Measurements from ENCODE around the gene CGN. TPM values are rescaled to one million over a fixed set of nuclear protein-coding genes. Genes with fewer than 3 reads are reported as not detected.

Gene CGN
- total RNA-seq, 1 donor from 2014 or later, result 6.7 TPM

GRCh38 chr1:151584278-151584677, 73.1 kb downstream of the CGN start:
- no peaks in the 10 kb centered on the region for H3K36me3 Mint-ChIP-seq (ENCODE audit: low read depth)
- no peaks in the 10 kb centered on the region for H3K27me3 Mint-ChIP-seq (ENCODE audit: low read depth)
- no peak for TF ChIP-seq CTCF (conservative IDR thresholded peaks at IDR 0.05)
- H3K9me3 Mint-ChIP-seq, result no peaks in the 10 kb centered on the region
- no peak overlapping the region for H3K4me3 Mint-ChIP-seq
- DNase-seq (ENCODE audit: low read depth, low spot score), result no peak
- H3K4me1 Mint-ChIP-seq, result peaks cover 7% of the 10 kb centered on the region
- H3K27ac Mint-ChIP-seq (ENCODE audit: unreplicated experiment), result no peak overlapping the region

- no peak overlapping the region for H3K27ac Mint-ChIP-seq (ENCODE audit: unreplicated experiment)
- H3K4me3 Mint-ChIP-seq, result no peak overlapping the region
- no peak for TF ChIP-seq CTCF (conservative IDR thresholded peaks at IDR 0.05)
- H3K36me3 Mint-ChIP-seq (ENCODE audit: low read depth), result no peaks in the 10 kb centered on the region
- H3K4me1 Mint-ChIP-seq, result peaks cover 7% of the 10 kb centered on the region
- DNase-seq (ENCODE audit: low read depth, low spot score), result no peak
- no peaks in the 10 kb centered on the region for H3K9me3 Mint-ChIP-seq
- no peaks in the 10 kb centered on the region for H3K27me3 Mint-ChIP-seq (ENCODE audit: low read depth)
These were observed 73.6 kb downstream of the CGN start for GRCh38 chr1:151584780-151585179.

GRCh38 chr1:151585622-151586021, 74.4 kb downstream of the CGN start:
- Mint-ChIP-seq H3K4me3 (no peak overlapping the region), H3K9me3 (peaks cover 4% of the 10 kb centered on the region)
- TF ChIP-seq CTCF (conservative IDR thresholded peaks at IDR 0.05), result no peak

More at GRCh38 chr1:151585622-151586021, 74.4 kb downstream of the CGN start:
- H3K27me3 Mint-ChIP-seq (ENCODE audit: low read depth), result no peaks in the 10 kb centered on the region
- H3K4me1 Mint-ChIP-seq, result peaks cover 7% of the 10 kb centered on the region
- H3K36me3 Mint-ChIP-seq (ENCODE audit: low read depth), result no peaks in the 10 kb centered on the region
- H3K27ac Mint-ChIP-seq (ENCODE audit: unreplicated experiment), result no peak overlapping the region
- DNase-seq (ENCODE audit: low read depth, low spot score), result no peak

Small RNAs within 50 kb of the gene (microRNA-seq; reads per million reads assigned to microRNA genes)
- not detected for gene MIR554

Other genes starting within 250 kb of the CGN start
- gene ZNF687, start 229.1 kb upstream of the CGN start, total RNA-seq, result 34.9 and 39.9 TPM in 2 replicates
- 46.3 and 52.0 TPM in 2 replicates for gene PI4KB, start 184.0 kb upstream of the CGN start, total RNA-seq
- gene RFX5, start 164.1 kb upstream of the CGN start, total RNA-seq, result 71.3 and 73.5 TPM in 2 replicates
- gene SELENBP1, start 138.7 kb upstream of the CGN start, total RNA-seq, result 35.9 and 36.2 TPM in 2 replicates
- gene PSMB4, start 111.8 kb upstream of the CGN start, total RNA-seq, result 278 and 279 TPM in 2 replicates
- gene POGZ, start 51.9 kb upstream of the CGN start, total RNA-seq, result 145 and 158 TPM in 2 replicates
- 7.5 TPM in 2 replicates for gene TUFT1, start 28.9 kb downstream of the CGN start, total RNA-seq
- gene SNX27, start 100.7 kb downstream of the CGN start, total RNA-seq, result 48.3 and 53.6 TPM in 2 replicates
- 21.7 and 22.0 TPM in 2 replicates for gene CELF3, start 205.4 kb downstream of the CGN start, total RNA-seq
- 0.14 TPM in 1 of 2 replicates, not detected in the other for gene RIIAD1, start 210.1 kb downstream of the CGN start, total RNA-seq

Measured in neural crest cell (in vitro differentiated cells).